B cell (primary cell): ENCODE results near the gene PLGRKT. TPM values are rescaled to one million over a fixed set of nuclear protein-coding genes. Genes with fewer than 3 reads are reported as not detected.
A peak's percentile ranks its signal among the peaks of the same experiment; 100 is the strongest.

Experiments
- ATAC-seq: fragments of 200-7000 bp; cut with Tn5 transposase; one replicate; pipeline ENCODE4 v1.10.0; 2021; ENCODE audit warnings: low read depth, mild to moderate bottlenecking, moderate number of reproducible peaks, moderate library complexity
- CTCF ChIA-PET: fragments of 350-600 bp; sonication (Branson Sonifier 250); formaldehyde crosslinking; loops from one replicate; lab custom pipeline; 2021; ENCODE audit warnings: antibody characterized with exemption, inconsistent platforms; lab: Charles Lee
- POLR2A ChIA-PET: fragments of 350-600 bp; sonication (Branson Sonifier 250); formaldehyde crosslinking; loops from one replicate; lab custom pipeline; 2021; ENCODE audit warnings: antibody characterized with exemption; lab: Charles Lee
- DNase-seq: peaks from one replicate; pipeline ENCODE4 v3.0.0; 2013
- H2AFZ ChIP-seq: 2 replicates; pipeline ENCODE4 v1.6.1; 2012; ENCODE audit warnings: mild to moderate bottlenecking, low read depth, low read length; ENCODE audit not compliant: insufficient read depth, poor library complexity, severe bottlenecking
- H3K27ac ChIP-seq, 2 donors: 1 replicate in 1 of 2; 2 replicates in 1 of 2; pipeline ENCODE4 v1.5.1; 2012 to 2013; ENCODE audit warnings: low read length in 2 of 2, mild to moderate bottlenecking in 2 of 2, moderate library complexity in 1 of 2
- H3K27me3 ChIP-seq, 4 experiments: fragments of 200-600 bp in 1 of 4; sonication (generic) in 1 of 4; replicated peaks in 1 of 4; 1 replicate in 2 of 4; 2 replicates in 2 of 4; pipeline versions ENCODE4 v1.6.1 to v1.7.0; 2013 to 2016; ENCODE audit warnings: low read length in 3 of 4, mild to moderate bottlenecking in 2 of 4, mixed read lengths in 1 of 4, moderate library complexity in 1 of 4; ENCODE audit not compliant: insufficient read depth in 4 of 4, control insufficient read depth in 3 of 4; ENCODE audit errors: control extremely low read depth in 1 of 4
- H3K36me3 ChIP-seq, 2 experiments: replicated peaks in 1 of 2; 1 replicate in 1 of 2; 2 replicates in 1 of 2; pipeline versions ENCODE4 v1.6.1 to v1.7.1; 2013; ENCODE audit warnings: low read length in 1 of 2; ENCODE audit not compliant: insufficient read depth in 2 of 2, control insufficient read depth in 1 of 2; ENCODE audit errors: control extremely low read depth in 1 of 2, extremely low read depth in 1 of 2
- H3K4me1 ChIP-seq, 2 donors: fragments of 200-600 bp in 1 of 2; sonication (generic) in 1 of 2; 1 replicate in 1 of 2; 2 replicates in 1 of 2; pipeline versions ENCODE4 v1.5.1 to v1.6.1; 2013 to 2017; ENCODE audit warnings: low read length in 2 of 2; ENCODE audit not compliant: control insufficient read depth in 2 of 2, insufficient read depth in 2 of 2
- H3K4me2 ChIP-seq: replicated peaks from 2 replicates; pipeline ENCODE3; 2012; ENCODE audit warnings: mild to moderate bottlenecking, low read depth, low read length; ENCODE audit not compliant: poor library complexity, severe bottlenecking
- H3K4me3 ChIP-seq, 5 experiments: fragments of 200-600 bp in 1 of 5; sonication (generic) in 1 of 5; 1 replicate in 3 of 5; 2 replicates in 2 of 5; pipeline versions ENCODE4 v1.5.1 to v1.7.0; 2011 to 2016; ENCODE audit warnings: low read length in 4 of 5, mild to moderate bottlenecking in 4 of 5, low read depth in 2 of 5, control low read depth in 1 of 5, moderate library complexity in 1 of 5; ENCODE audit not compliant: insufficient read depth in 1 of 5; ENCODE audit errors: control extremely low read depth in 1 of 5, extremely low read depth in 1 of 5
- H3K79me2 ChIP-seq: fragments of 200-600 bp; sonication (generic); one replicate; pipeline ENCODE4 v1.6.0; 2016; ENCODE audit warnings: low read length; ENCODE audit not compliant: control insufficient read depth, insufficient read depth
- H3K9ac ChIP-seq: fragments of 200-600 bp; sonication (generic); 2 replicates; pipeline ENCODE4 v1.6.1; 2017; ENCODE audit warnings: mild to moderate bottlenecking, low read length, moderate library complexity
- H3K9me3 ChIP-seq, 3 donors: one replicate each; pipeline versions ENCODE4 v1.6.1 to v1.7.1; 2013; ENCODE audit warnings: low read length in 2 of 3; ENCODE audit not compliant: control insufficient read depth in 2 of 3, insufficient read depth in 1 of 3; ENCODE audit errors: control extremely low read depth in 1 of 3
- H4K20me1 ChIP-seq: 2 replicates; pipeline ENCODE4 v1.6.0; 2012; ENCODE audit warnings: mild to moderate bottlenecking, low read length; ENCODE audit not compliant: insufficient read depth, control insufficient read depth, poor library complexity, severe bottlenecking
- H3K27ac Mint-ChIP-seq: one replicate; pipeline ENCODE4 v1.8.0; 2021; ENCODE audit warnings: mixed read lengths
- H3K27me3 Mint-ChIP-seq: one replicate; pipeline ENCODE4 v1.8.0; 2021; ENCODE audit warnings: mixed read lengths
- H3K4me1 Mint-ChIP-seq: one replicate; pipeline ENCODE4 v1.8.0; 2021; ENCODE audit warnings: mixed read lengths
- H3K4me3 Mint-ChIP-seq: one replicate; pipeline ENCODE4 v1.8.0; 2021; ENCODE audit warnings: mixed read lengths
- H3K9me3 Mint-ChIP-seq: one replicate; pipeline ENCODE4 v1.8.0; 2022; ENCODE audit warnings: mixed read lengths; ENCODE audit not compliant: insufficient read depth
- CTCF ChIP-seq: fragments of 200-600 bp; IDR thresholded peaks from one replicate; pipeline ENCODE4 v1.8.0; 2022; ENCODE audit warnings: antibody characterized with exemption, mild to moderate bottlenecking
- EZH2 ChIP-seq: IDR thresholded peaks from 2 replicates; pipeline ENCODE4 v1.6.1; 2012; ENCODE audit warnings: borderline replicate concordance, low read depth, mild to moderate bottlenecking, moderate library complexity, low read length; ENCODE audit not compliant: insufficient read depth, poor library complexity, severe bottlenecking
- WGBS: methylation state at CpG from one replicate; pipeline ENCODE4 v1.1.5; 2013; ENCODE audit warnings: missing lambda C conversion rate; ENCODE audit not compliant: insufficient coverage; 5-methylcytosine and 5-hydroxymethylcytosine counted together
- intact Hi-C: fragments of 100-400 bp; cut with micrococcal nuclease; formaldehyde crosslinking; loops from one replicate; pipeline ENCODE4 v1.10.0; 2022
- polyA minus RNA-seq: library from RNA; depleted of rRNA, polyadenylated mRNA; stranded (reverse); fragments of >200 nt; gene quantifications from 2 replicates; pipeline ENCODE4 v1.2.3, GENCODE V29; 2012
- polyA plus RNA-seq: library from polyadenylated mRNA; depleted of rRNA; stranded (reverse); fragments of >200 nt; gene quantifications from 2 replicates; pipeline ENCODE4 v1.2.3, GENCODE V29; 2012
- total RNA-seq, 2 donors: library from RNA; stranded (reverse); fragments of 120-200 nt in 1 of 2; gene quantifications; 1 replicate in 1 of 2; 2 replicates in 1 of 2; pipeline versions ENCODE4 v1.2.3 to v1.2.4, GENCODE V29; 2013 to 2022

PLGRKT gene
- total RNA-seq: 11.0 and 12.3 TPM in 2 replicates
- total RNA-seq (2013): 23.1 TPM
- 6.1 and 8.4 TPM in 2 replicates for polyA plus RNA-seq
- polyA minus RNA-seq: 2.0 and 4.1 TPM in 2 replicates

- DNase-seq (peak; percentile 94), ATAC-seq (peak; percentile 87)
- intact Hi-C loops: loop anchor here (1.0 to 5.0 kb wide), 15 partner anchors 13 to 1910 kb away; partner anchors contain the start of genes AK3, CD274, CDC37L1 and ERMP1
- TF ChIP-seq EZH2: no peak
- peak; percentile 17 for TF ChIP-seq CTCF
- Mint-ChIP-seq H3K27ac (peak within 1 kb of the TSS; percentile 98), H3K9me3 (no peaks in the 10 kb centered on the region), H3K27me3 (no peaks in the 10 kb centered on the region), H3K4me3 (peak within 1 kb of the TSS; percentile 95), H3K4me1 (peaks cover 45% of the 10 kb centered on the region)
- peak within 1 kb of the TSS; percentile 60 to 96 (median 76) for H3K4me3 ChIP-seq
- peak within 1 kb of the TSS; percentile 90 for H2AFZ ChIP-seq
- ChIA-PET POLR2A (interaction anchor here (0.6 to 3.7 kb wide), 8 partner anchors 13 to 569 kb away, joined by 3 to 28 read pairs (median 5); partner anchors contain the start of genes CD274 and RIC1), CTCF (interaction anchor here (1.0 to 8.4 kb wide), 13 partner anchors 11 to 675 kb away, joined by 3 to 107 read pairs (median 7); partner anchors contain the start of genes CD274, ERMP1, INSL6 and RIC1)
- H3K27ac ChIP-seq: peak within 1 kb of the TSS; percentile 85 to 94
- H4K20me1 ChIP-seq: no peaks in the 10 kb centered on the region
- H3K9me3 ChIP-seq: no peaks in the 10 kb centered on the region
- H3K4me1 ChIP-seq: peaks cover 22 to 23% of the 10 kb centered on the region in 2 donors
- peaks cover 12% of the 10 kb centered on the region for H3K79me2 ChIP-seq
- H3K27me3 ChIP-seq: no peaks in the 10 kb centered on the region
- H3K36me3 ChIP-seq: peaks cover 0 to 10% of the 10 kb centered on the region in 2 experiments
- peak within 1 kb of the TSS; percentile 86 for H3K9ac ChIP-seq
- H3K4me2 ChIP-seq: peak within 1 kb of the TSS; percentile 73
- WGBS: under 1% methylated on average over 54 of the region's 55 CpGs
These were observed at the start of gene PLGRKT for GRCh38 chr9:5437254-5438216. Gene PLGRKT (minus strand): TSS chr9:5437925. CDS start chr9:5431977, 5,948 bp downstream.
